ENCODE measurements around the gene PREB.

PREB gene

DNA sequence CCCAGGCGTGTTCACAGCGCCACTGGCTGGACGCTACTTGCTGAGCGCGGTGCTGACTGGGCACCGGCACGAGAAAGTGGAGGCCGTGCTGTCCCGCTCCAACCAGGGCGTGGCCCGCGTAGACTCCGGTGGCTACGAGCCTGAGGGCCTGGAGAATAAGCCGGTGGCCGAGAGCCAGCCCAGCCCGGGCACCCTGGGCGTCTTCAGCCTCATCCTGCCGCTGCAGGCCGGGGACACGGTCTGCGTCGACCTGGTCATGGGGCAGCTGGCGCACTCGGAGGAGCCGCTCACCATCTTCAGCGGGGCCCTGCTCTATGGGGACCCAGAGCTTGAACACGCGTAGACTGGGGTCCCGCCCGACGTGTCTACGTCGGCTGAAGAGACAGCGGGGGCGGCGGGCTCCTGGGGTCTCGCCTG lies 48.8 kb downstream of the PREB start:
- peak overlapping the region; percentile 79 for H3K27ac ChIP-seq
- no peak for TF ChIP-seq ZFX (IDR thresholded peaks at IDR 0.05; ENCODE audit: borderline replicate concordance)
- TF ChIP-seq, protein P1, sequence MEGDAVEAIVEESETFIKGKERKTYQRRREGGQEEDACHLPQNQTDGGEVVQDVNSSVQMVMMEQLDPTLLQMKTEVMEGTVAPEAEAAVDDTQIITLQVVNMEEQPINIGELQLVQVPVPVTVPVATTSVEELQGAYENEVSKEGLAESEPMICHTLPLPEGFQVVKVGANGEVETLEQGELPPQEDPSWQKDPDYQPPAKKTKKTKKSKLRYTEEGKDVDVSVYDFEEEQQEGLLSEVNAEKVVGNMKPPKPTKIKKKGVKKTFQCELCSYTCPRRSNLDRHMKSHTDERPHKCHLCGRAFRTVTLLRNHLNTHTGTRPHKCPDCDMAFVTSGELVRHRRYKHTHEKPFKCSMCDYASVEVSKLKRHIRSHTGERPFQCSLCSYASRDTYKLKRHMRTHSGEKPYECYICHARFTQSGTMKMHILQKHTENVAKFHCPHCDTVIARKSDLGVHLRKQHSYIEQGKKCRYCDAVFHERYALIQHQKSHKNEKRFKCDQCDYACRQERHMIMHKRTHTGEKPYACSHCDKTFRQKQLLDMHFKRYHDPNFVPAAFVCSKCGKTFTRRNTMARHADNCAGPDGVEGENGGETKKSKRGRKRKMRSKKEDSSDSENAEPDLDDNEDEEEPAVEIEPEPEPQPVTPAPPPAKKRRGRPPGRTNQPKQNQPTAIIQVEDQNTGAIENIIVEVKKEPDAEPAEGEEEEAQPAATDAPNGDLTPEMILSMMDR (IDR thresholded peaks at IDR 0.05) = no peak; the same call in 1 of the 2 replicates

DNA sequence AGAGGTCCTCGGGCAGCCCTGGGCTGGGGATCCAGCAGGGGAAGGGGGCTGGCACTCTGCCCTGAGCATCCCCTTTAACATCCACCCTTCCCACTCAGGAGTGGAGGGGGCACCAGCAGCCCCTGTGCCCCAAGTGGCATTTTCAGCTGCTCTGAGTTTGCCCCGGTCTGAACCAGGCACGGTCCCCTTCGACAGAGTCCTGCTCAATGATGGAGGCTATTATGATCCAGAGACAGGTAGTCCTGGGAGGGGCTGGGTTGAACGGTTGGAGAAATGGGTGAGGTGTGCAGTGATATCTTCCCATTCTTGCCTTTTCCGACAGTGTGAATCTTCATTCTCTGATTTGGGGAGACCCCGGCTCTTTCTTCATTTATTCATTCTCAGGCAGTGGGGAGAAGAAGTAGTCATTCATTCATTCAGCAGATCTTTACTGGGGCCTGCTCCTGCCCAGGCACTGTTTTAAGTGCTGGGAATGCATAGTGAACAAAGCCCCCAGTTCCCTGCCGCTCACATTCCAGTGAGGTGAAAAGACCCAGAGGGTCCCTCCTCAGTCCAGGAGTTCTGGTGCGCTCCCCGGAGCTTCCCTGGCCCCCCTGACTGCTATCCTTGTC lies 49.3 kb downstream of the PREB start:
- TF ChIP-seq ZFX (IDR thresholded peaks at IDR 0.05; ENCODE audit: borderline replicate concordance) = no peak
- TF ChIP-seq, protein P1 (IDR thresholded peaks at IDR 0.05) = peak; percentile 60; the same call in 1 of the 2 replicates
- H3K27ac ChIP-seq = peak overlapping the region; percentile 79

DNA sequence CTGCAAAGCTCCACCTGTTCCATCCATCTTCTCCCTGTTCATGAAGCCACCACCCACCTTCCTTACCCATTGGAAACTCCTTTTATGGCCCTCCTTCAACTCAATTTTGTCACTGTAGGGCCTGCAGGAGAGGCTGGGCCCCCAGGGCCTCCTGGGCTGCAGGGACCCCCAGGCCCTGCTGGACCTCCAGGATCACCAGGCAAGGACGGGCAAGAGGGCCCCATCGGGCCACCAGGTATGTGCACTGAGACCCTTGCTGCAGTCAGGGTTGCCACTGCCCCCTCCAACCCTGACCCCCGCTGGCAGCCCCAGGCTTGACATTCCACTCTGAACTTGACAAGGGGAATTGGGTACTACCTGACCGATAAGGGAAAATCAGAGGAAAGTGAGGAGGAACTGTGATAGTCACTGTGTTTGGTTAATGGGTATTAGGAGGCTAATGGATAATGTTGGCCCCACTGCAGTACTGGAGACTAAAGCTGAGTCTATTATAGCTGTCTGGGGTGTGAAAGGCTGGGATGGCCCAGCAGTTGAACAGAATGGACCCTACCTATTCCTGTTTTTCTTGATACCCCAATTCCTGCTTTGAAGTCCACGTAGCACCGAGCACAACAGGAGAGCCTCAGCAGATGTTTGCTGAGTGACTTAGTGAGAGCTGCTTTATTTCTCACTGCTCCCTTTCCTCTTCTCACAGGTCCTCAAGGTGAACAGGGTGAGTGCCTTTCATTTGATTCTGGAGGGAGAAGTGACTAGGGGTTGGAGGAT lies 50.0 kb downstream of the PREB start:
- TF ChIP-seq ZFX (IDR thresholded peaks at IDR 0.05; ENCODE audit: borderline replicate concordance) = no peak
- TF ChIP-seq, protein P1 (IDR thresholded peaks at IDR 0.05) = no peak
- peak overlapping the region; percentile 79; the same call in 1 of the 2 replicates for H3K27ac ChIP-seq

DNA sequence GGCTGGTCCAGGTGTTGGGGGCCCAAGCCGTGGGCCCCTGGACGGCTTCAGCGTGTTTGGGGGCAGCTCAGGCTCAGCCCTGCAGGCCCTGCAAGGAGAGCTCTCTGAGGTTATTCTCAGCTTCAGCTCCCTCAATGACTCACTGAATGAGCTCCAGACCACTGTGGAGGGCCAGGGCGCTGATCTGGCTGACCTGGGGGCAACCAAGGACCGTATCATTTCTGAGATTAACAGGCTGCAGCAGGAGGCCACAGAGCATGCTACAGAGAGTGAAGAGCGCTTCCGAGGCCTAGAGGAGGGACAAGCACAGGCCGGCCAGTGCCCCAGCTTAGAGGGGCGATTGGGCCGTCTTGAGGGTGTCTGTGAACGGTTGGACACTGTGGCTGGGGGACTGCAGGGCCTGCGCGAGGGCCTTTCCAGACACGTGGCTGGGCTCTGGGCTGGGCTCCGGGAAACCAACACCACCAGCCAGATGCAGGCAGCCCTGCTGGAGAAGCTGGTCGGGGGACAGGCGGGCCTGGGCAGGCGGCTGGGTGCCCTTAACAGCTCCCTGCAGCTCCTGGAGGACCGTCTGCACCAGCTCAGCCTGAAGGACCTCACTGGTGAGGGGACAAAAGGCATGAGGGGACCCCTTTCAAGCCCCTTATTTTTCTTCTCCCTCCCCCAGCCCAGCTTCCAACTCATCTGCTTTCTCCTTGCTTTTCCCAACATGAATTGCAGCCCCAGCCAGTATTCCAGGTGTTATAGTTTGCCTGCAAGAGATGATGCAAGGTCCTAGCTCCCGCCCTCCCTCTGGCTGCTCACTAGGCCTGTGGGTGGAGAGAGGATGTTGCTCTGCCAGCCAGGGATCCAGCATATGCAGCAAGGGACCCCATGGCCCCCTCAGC lies 50.8 kb downstream of the PREB start:
- TF ChIP-seq ZFX (IDR thresholded peaks at IDR 0.05; ENCODE audit: borderline replicate concordance) = no peak
- TF ChIP-seq, protein P1 (IDR thresholded peaks at IDR 0.05) = no peak
- no peak overlapping the region for H3K27ac ChIP-seq

DNA sequence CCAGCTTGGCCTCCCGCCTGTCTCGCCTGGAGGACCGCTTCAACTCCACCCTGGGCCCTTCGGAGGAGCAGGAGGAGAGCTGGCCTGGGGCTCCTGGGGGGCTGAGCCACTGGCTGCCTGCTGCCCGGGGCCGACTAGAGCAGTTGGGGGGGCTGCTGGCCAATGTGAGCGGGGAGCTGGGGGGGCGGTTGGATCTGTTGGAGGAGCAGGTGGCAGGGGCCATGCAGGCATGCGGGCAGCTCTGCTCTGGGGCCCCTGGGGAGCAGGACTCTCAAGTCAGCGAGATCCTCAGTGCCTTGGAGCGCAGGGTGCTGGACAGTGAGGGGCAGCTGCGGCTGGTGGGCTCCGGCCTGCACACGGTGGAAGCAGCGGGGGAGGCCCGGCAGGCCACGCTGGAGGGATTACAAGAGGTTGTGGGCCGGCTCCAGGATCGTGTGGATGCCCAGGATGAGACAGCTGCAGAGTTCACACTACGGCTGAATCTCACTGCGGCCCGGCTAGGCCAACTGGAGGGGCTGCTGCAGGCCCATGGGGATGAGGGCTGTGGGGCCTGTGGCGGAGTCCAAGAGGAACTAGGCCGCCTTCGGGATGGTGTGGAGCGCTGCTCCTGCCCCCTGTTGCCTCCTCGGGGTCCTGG lies 51.5 kb downstream of the PREB start:
- TF ChIP-seq ZFX (IDR thresholded peaks at IDR 0.05; ENCODE audit: borderline replicate concordance) = no peak
- TF ChIP-seq, protein P1 (IDR thresholded peaks at IDR 0.05) = no peak
- no peak overlapping the region for H3K27ac ChIP-seq

DNA sequence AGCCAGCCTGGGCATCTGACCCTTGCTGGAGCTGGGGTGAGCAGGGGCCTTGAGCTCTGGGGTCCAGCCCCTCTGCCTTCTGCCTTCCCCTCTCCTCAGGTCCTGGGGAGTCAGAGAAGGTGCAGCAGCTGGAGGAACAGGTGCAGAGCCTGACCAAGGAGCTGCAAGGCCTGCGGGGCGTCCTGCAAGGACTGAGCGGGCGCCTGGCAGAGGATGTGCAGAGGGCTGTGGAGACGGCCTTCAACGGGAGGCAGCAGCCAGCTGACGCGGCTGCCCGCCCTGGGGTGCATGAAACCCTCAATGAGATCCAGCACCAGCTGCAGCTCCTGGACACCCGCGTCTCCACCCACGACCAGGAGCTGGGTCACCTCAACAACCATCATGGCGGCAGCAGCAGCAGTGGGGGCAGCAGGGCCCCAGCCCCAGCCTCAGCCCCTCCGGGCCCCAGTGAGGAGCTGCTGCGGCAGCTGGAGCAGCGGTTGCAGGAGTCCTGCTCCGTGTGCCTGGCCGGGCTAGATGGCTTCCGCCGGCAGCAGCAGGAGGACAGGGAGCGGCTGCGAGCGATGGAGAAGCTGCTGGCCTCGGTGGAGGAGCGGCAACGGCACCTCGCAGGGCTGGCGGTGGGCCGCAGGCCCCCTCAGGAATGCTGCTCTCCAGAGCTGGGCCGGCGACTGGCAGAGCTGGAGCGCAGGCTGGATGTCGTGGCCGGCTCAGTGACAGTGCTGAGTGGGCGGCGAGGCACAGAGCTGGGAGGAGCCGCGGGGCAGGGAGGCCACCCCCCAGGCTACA lies 52.3 kb downstream of the PREB start:
- TF ChIP-seq, protein P1 (IDR thresholded peaks at IDR 0.05) = no peak
- peak overlapping the region; percentile 74 for H3K27ac ChIP-seq

Data from 22Rv1 (cell line).